B cell (primary cell): ENCODE data around the gene MARVELD1. TPM values are rescaled to one million over a fixed set of nuclear protein-coding genes. Genes with fewer than 3 reads are reported as not detected.

Experiments
- ATAC-seq: fragments of 200-7000 bp; cut with Tn5 transposase; one replicate; pipeline ENCODE4 v1.10.0; 2021; ENCODE audit warnings: low read depth, mild to moderate bottlenecking, moderate number of reproducible peaks, moderate library complexity
- CTCF ChIA-PET: fragments of 350-600 bp; sonication (Branson Sonifier 250); formaldehyde crosslinking; loops from one replicate; lab custom pipeline; 2021; ENCODE audit warnings: antibody characterized with exemption, inconsistent platforms; lab: Charles Lee
- POLR2A ChIA-PET: fragments of 350-600 bp; sonication (Branson Sonifier 250); formaldehyde crosslinking; loops from one replicate; lab custom pipeline; 2021; ENCODE audit warnings: antibody characterized with exemption; lab: Charles Lee
- DNase-seq: peaks from one replicate; pipeline ENCODE4 v3.0.0; 2013
- H2AFZ ChIP-seq: 2 replicates; pipeline ENCODE4 v1.6.1; 2012; ENCODE audit warnings: mild to moderate bottlenecking, low read depth, low read length; ENCODE audit not compliant: insufficient read depth, poor library complexity, severe bottlenecking
- H3K27ac ChIP-seq, 2 donors: 1 replicate in 1 of 2; 2 replicates in 1 of 2; pipeline ENCODE4 v1.5.1; 2012 to 2013; ENCODE audit warnings: low read length in 2 of 2, mild to moderate bottlenecking in 2 of 2, moderate library complexity in 1 of 2
- H3K27me3 ChIP-seq, 4 experiments: fragments of 200-600 bp in 1 of 4; sonication (generic) in 1 of 4; replicated peaks in 1 of 4; 1 replicate in 2 of 4; 2 replicates in 2 of 4; pipeline versions ENCODE4 v1.6.1 to v1.7.0; 2013 to 2016; ENCODE audit warnings: low read length in 3 of 4, mild to moderate bottlenecking in 2 of 4, mixed read lengths in 1 of 4, moderate library complexity in 1 of 4; ENCODE audit not compliant: insufficient read depth in 4 of 4, control insufficient read depth in 3 of 4; ENCODE audit errors: control extremely low read depth in 1 of 4
- H3K36me3 ChIP-seq, 2 experiments: replicated peaks in 1 of 2; 1 replicate in 1 of 2; 2 replicates in 1 of 2; pipeline versions ENCODE4 v1.6.1 to v1.7.1; 2013; ENCODE audit warnings: low read length in 1 of 2; ENCODE audit not compliant: insufficient read depth in 2 of 2, control insufficient read depth in 1 of 2; ENCODE audit errors: control extremely low read depth in 1 of 2, extremely low read depth in 1 of 2
- H3K4me1 ChIP-seq, 2 donors: fragments of 200-600 bp in 1 of 2; sonication (generic) in 1 of 2; 1 replicate in 1 of 2; 2 replicates in 1 of 2; pipeline versions ENCODE4 v1.5.1 to v1.6.1; 2013 to 2017; ENCODE audit warnings: low read length in 2 of 2; ENCODE audit not compliant: control insufficient read depth in 2 of 2, insufficient read depth in 2 of 2
- H3K4me2 ChIP-seq: replicated peaks from 2 replicates; pipeline ENCODE3; 2012; ENCODE audit warnings: mild to moderate bottlenecking, low read depth, low read length; ENCODE audit not compliant: poor library complexity, severe bottlenecking
- H3K4me3 ChIP-seq, 5 experiments: fragments of 200-600 bp in 1 of 5; sonication (generic) in 1 of 5; 1 replicate in 3 of 5; 2 replicates in 2 of 5; pipeline versions ENCODE4 v1.5.1 to v1.7.0; 2011 to 2016; ENCODE audit warnings: low read length in 4 of 5, mild to moderate bottlenecking in 4 of 5, low read depth in 2 of 5, control low read depth in 1 of 5, moderate library complexity in 1 of 5; ENCODE audit not compliant: insufficient read depth in 1 of 5; ENCODE audit errors: control extremely low read depth in 1 of 5, extremely low read depth in 1 of 5
- H3K79me2 ChIP-seq: fragments of 200-600 bp; sonication (generic); one replicate; pipeline ENCODE4 v1.6.0; 2016; ENCODE audit warnings: low read length; ENCODE audit not compliant: control insufficient read depth, insufficient read depth
- H3K9ac ChIP-seq: fragments of 200-600 bp; sonication (generic); 2 replicates; pipeline ENCODE4 v1.6.1; 2017; ENCODE audit warnings: mild to moderate bottlenecking, low read length, moderate library complexity
- H3K9me3 ChIP-seq, 3 donors: one replicate each; pipeline versions ENCODE4 v1.6.1 to v1.7.1; 2013; ENCODE audit warnings: low read length in 2 of 3; ENCODE audit not compliant: control insufficient read depth in 2 of 3, insufficient read depth in 1 of 3; ENCODE audit errors: control extremely low read depth in 1 of 3
- H4K20me1 ChIP-seq: 2 replicates; pipeline ENCODE4 v1.6.0; 2012; ENCODE audit warnings: mild to moderate bottlenecking, low read length; ENCODE audit not compliant: insufficient read depth, control insufficient read depth, poor library complexity, severe bottlenecking
- H3K27ac Mint-ChIP-seq: one replicate; pipeline ENCODE4 v1.8.0; 2021; ENCODE audit warnings: mixed read lengths
- H3K27me3 Mint-ChIP-seq: one replicate; pipeline ENCODE4 v1.8.0; 2021; ENCODE audit warnings: mixed read lengths
- H3K4me1 Mint-ChIP-seq: one replicate; pipeline ENCODE4 v1.8.0; 2021; ENCODE audit warnings: mixed read lengths
- H3K4me3 Mint-ChIP-seq: one replicate; pipeline ENCODE4 v1.8.0; 2021; ENCODE audit warnings: mixed read lengths
- H3K9me3 Mint-ChIP-seq: one replicate; pipeline ENCODE4 v1.8.0; 2022; ENCODE audit warnings: mixed read lengths; ENCODE audit not compliant: insufficient read depth
- CTCF ChIP-seq: fragments of 200-600 bp; IDR thresholded peaks from one replicate; pipeline ENCODE4 v1.8.0; 2022; ENCODE audit warnings: antibody characterized with exemption, mild to moderate bottlenecking
- EZH2 ChIP-seq: IDR thresholded peaks from 2 replicates; pipeline ENCODE4 v1.6.1; 2012; ENCODE audit warnings: borderline replicate concordance, low read depth, mild to moderate bottlenecking, moderate library complexity, low read length; ENCODE audit not compliant: insufficient read depth, poor library complexity, severe bottlenecking
- WGBS: methylation state at CpG from one replicate; pipeline ENCODE4 v1.1.5; 2013; ENCODE audit warnings: missing lambda C conversion rate; ENCODE audit not compliant: insufficient coverage; 5-methylcytosine and 5-hydroxymethylcytosine counted together
- intact Hi-C: fragments of 100-400 bp; cut with micrococcal nuclease; formaldehyde crosslinking; loops from one replicate; pipeline ENCODE4 v1.10.0; 2022
- polyA plus RNA-seq: library from polyadenylated mRNA; depleted of rRNA; stranded (reverse); fragments of >200 nt; gene quantifications from 2 replicates; pipeline ENCODE4 v1.2.3, GENCODE V29; 2012
- total RNA-seq, 2 donors: library from RNA; stranded (reverse); fragments of 120-200 nt in 1 of 2; gene quantifications; 1 replicate in 1 of 2; 2 replicates in 1 of 2; pipeline versions ENCODE4 v1.2.3 to v1.2.4, GENCODE V29; 2013 to 2022

Gene MARVELD1
- total and polyA plus RNA-seq, 2 donors (not counting 1 experiment from before 2014, with no cell fraction given), result 0.45 to 0.54 TPM

- H3K4me3 Mint-ChIP-seq, result no peak overlapping the region
- Histone ChIP-seq H3K9me3 (no peaks in the 10 kb centered on the region), H3K4me2 (no peak overlapping the region), H4K20me1 (no peaks in the 10 kb centered on the region), H3K9ac (no peak overlapping the region), H3K36me3 (peaks cover 0 to 12% of the 10 kb centered on the region in 2 experiments), H3K4me1 (peaks cover 9 to 12% of the 10 kb centered on the region in 2 donors), H3K27ac (no peak overlapping the region), H3K79me2 (no peaks in the 10 kb centered on the region), H2AFZ (no peak overlapping the region), H3K27me3 (no peaks in the 10 kb centered on the region), H3K4me3 (no peak overlapping the region)
- ATAC-seq (no peak), DNase-seq (no peak)
- peaks cover 13% of the 10 kb centered on the region for H3K4me1 Mint-ChIP-seq
- ChIA-PET POLR2A (interaction anchor here (0.6 kb wide), 1 partner anchor 50 kb away, joined by 5 read pairs; no protein-coding TSS in a partner anchor), CTCF (interaction anchor here (1.3 to 12.0 kb wide), 3 partner anchors 25 to 54 kb away, joined by 3 to 267 read pairs (median 30); partner anchors contain the start of gene ZFYVE27)
- H3K27me3 Mint-ChIP-seq, result no peaks in the 10 kb centered on the region
- H3K9me3 Mint-ChIP-seq, result no peaks in the 10 kb centered on the region
- WGBS, result 96% methylated on average over 16 of the region's 16 CpGs
- TF ChIP-seq CTCF, result no peak
- TF ChIP-seq EZH2, result no peak
- intact Hi-C loops, result no loop called here
- no peak overlapping the region for H3K27ac Mint-ChIP-seq
These were observed 33.9 kb upstream of the MARVELD1 start for GRCh38 chr10:97679594-97679993.

DNA sequence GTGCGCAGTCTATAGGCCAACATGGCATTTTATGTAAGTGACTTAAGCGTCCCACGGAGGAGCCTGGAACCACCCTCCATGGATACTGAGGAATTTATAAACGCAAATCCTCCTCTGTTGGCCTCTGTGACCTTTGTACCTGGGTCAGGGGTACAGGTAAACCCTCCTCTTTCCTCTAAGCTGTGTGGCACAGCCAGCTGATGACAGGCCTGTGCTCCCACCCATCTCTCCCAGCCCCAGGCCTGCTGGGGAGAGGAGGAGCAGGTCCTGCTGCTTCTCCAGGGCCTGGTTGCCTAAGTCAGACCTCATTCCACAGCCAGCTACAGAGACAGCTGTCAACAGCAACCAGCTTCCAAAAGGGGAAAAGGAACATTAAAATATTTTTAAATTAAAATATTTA is 31.5 kb upstream of the MARVELD1 start:
- Mint-ChIP-seq H3K9me3 (no peaks in the 10 kb centered on the region), H3K27me3 (no peaks in the 10 kb centered on the region), H3K4me1 (peaks cover 15% of the 10 kb centered on the region), H3K4me3 (no peak overlapping the region), H3K27ac (no peak overlapping the region)
- H3K27ac ChIP-seq, result no peak overlapping the region
- no peak overlapping the region for H2AFZ ChIP-seq
- H3K79me2 ChIP-seq, result no peaks in the 10 kb centered on the region
- no peak overlapping the region for H3K4me2 ChIP-seq
- no peaks in the 10 kb centered on the region for H3K36me3 ChIP-seq
- TF ChIP-seq CTCF (no peak), EZH2 (no peak)
- intact Hi-C loops, result no loop called here
- no peak overlapping the region for H3K4me3 ChIP-seq
- ChIA-PET POLR2A (no interaction called here), CTCF (interaction anchor here (1.6 to 12.0 kb wide), 3 partner anchors 20 to 221 kb away, joined by 4 to 267 read pairs (median 13); partner anchors contain the start of gene ZFYVE27)
- no peaks in the 10 kb centered on the region for H3K27me3 ChIP-seq
- H3K9ac ChIP-seq, result no peak overlapping the region
- no peaks in the 10 kb centered on the region for H3K9me3 ChIP-seq
- H3K4me1 ChIP-seq, result peaks cover 5 to 15% of the 10 kb centered on the region in 2 donors
- ATAC-seq, result no peak
- H4K20me1 ChIP-seq, result no peaks in the 10 kb centered on the region
- no peak for DNase-seq
- 100% methylated on average over 3 of the region's 4 CpGs for WGBS
